CD14-positive monocyte (primary cell): ENCODE data around the gene SLC7A10. TPM values are rescaled to one million over a fixed set of nuclear protein-coding genes. Genes with fewer than 3 reads are reported as not detected.

Experiments
- DNase-seq, 3 donors: peaks; one replicate each; pipeline ENCODE4 v3.0.0-alpha.2; 2011 to 2022
- H2AFZ ChIP-seq: 2 replicates; pipeline ENCODE4 v1.6.0; 2012; ENCODE audit warnings: mild to moderate bottlenecking, low read depth, low read length, inconsistent platforms; ENCODE audit not compliant: insufficient read depth, poor library complexity, severe bottlenecking
- H3K27ac ChIP-seq, 2 donors: 1 replicate in 1 of 2; 2 replicates in 1 of 2; pipeline ENCODE4 v1.5.1; 2012 to 2013; ENCODE audit warnings: low read length in 2 of 2, control low read depth in 1 of 2, inconsistent platforms in 1 of 2, low read depth in 1 of 2, mild to moderate bottlenecking in 1 of 2
- H3K27me3 ChIP-seq, 2 donors: one replicate each; pipeline versions ENCODE4 v1.6.0 to v1.6.1; 2011 to 2013; ENCODE audit warnings: low read length in 2 of 2; ENCODE audit not compliant: control insufficient read depth in 2 of 2, insufficient read depth in 2 of 2
- H3K36me3 ChIP-seq, 2 donors: replicated peaks in 1 of 2; 1 replicate in 1 of 2; 2 replicates in 1 of 2; pipeline versions ENCODE4 v1.5.1 to v1.6.1; 2012 to 2013; ENCODE audit warnings: low read length in 2 of 2, control low read depth in 1 of 2, inconsistent platforms in 1 of 2, mild to moderate bottlenecking in 1 of 2; ENCODE audit not compliant: insufficient read depth in 2 of 2, control insufficient read depth in 1 of 2
- H3K4me1 ChIP-seq, 2 donors: 1 replicate in 1 of 2; 2 replicates in 1 of 2; pipeline versions ENCODE4 v1.5.1 to v1.6.1; 2012 to 2013; ENCODE audit warnings: low read length in 2 of 2, control low read depth in 1 of 2, inconsistent platforms in 1 of 2, mild to moderate bottlenecking in 1 of 2, moderate library complexity in 1 of 2; ENCODE audit not compliant: insufficient read depth in 2 of 2, control insufficient read depth in 1 of 2
- H3K4me2 ChIP-seq: replicated peaks from 2 replicates; pipeline ENCODE3; 2012; ENCODE audit warnings: low read length, moderate library complexity, mild to moderate bottlenecking; ENCODE audit not compliant: poor library complexity, severe bottlenecking; ENCODE audit errors: extremely low read depth
- H3K4me3 ChIP-seq, 3 experiments: fragments of 200-600 bp in 1 of 3; sonication (generic) in 1 of 3; replicated peaks in 1 of 3; 1 replicate in 2 of 3; 2 replicates in 1 of 3; pipeline ENCODE4 v1.5.1; 2011 to 2013; ENCODE audit warnings: low read length in 3 of 3, mild to moderate bottlenecking in 3 of 3, control low read depth in 2 of 3, low read depth in 2 of 3, inconsistent platforms in 1 of 3, moderate library complexity in 1 of 3
- H3K79me2 ChIP-seq: 2 replicates; pipeline ENCODE4 v1.6.0; 2012; ENCODE audit warnings: mild to moderate bottlenecking, control low read depth, inconsistent platforms, low read length, moderate library complexity; ENCODE audit not compliant: insufficient read depth
- H3K9ac ChIP-seq: 2 replicates; pipeline ENCODE4 v1.6.0; 2017; ENCODE audit warnings: low read length, mild to moderate bottlenecking; ENCODE audit not compliant: insufficient read depth, poor library complexity, severe bottlenecking
- H3K9me3 ChIP-seq, 2 donors: replicated peaks in 1 of 2; 1 replicate in 1 of 2; 2 replicates in 1 of 2; pipeline versions ENCODE4 v1.5.1 to v1.6.1; 2012 to 2013; ENCODE audit warnings: low read length in 2 of 2, control low read depth in 1 of 2; ENCODE audit not compliant: control insufficient read depth in 1 of 2, insufficient read depth in 1 of 2
- H4K20me1 ChIP-seq: 2 replicates; pipeline ENCODE4 v1.6.0; 2012; ENCODE audit warnings: mild to moderate bottlenecking, low read length, control low read depth, moderate library complexity; ENCODE audit not compliant: insufficient read depth
- H3K27ac Mint-ChIP-seq, 7 donors: one replicate each; pipeline ENCODE4 v1.8.0; 2020; ENCODE audit warnings: mild to moderate bottlenecking in 7 of 7, mixed read lengths in 7 of 7, moderate library complexity in 6 of 7, inconsistent platforms in 2 of 7
- H3K27me3 Mint-ChIP-seq, 3 donors: one replicate each; pipeline ENCODE4 v1.8.0; 2021 to 2022; ENCODE audit warnings: low read depth in 3 of 3, mild to moderate bottlenecking in 3 of 3, mixed read lengths in 3 of 3, moderate library complexity in 3 of 3, inconsistent platforms in 1 of 3
- H3K36me3 Mint-ChIP-seq, 2 donors: one replicate each; pipeline ENCODE4 v1.8.0; 2020; ENCODE audit warnings: mixed read lengths in 2 of 2, inconsistent platforms in 1 of 2, mild to moderate bottlenecking in 1 of 2
- H3K4me1 Mint-ChIP-seq: one replicate; pipeline ENCODE4 v1.8.0; 2020; ENCODE audit warnings: mild to moderate bottlenecking, mixed read lengths
- H3K4me3 Mint-ChIP-seq, 2 donors: one replicate each; pipeline ENCODE4 v1.8.0; 2020; ENCODE audit warnings: mild to moderate bottlenecking in 2 of 2, mixed read lengths in 2 of 2, moderate library complexity in 1 of 2
- H3K9me3 Mint-ChIP-seq, 7 donors: one replicate each; pipeline ENCODE4 v1.8.0; 2020 to 2022; ENCODE audit warnings: mixed read lengths in 7 of 7, mild to moderate bottlenecking in 6 of 7, moderate library complexity in 6 of 7, inconsistent platforms in 2 of 7
- WGBS: methylation state at CpG from one replicate; pipeline ENCODE4 v1.1.5; 2013; ENCODE audit warnings: missing lambda C conversion rate; ENCODE audit not compliant: insufficient coverage; 5-methylcytosine and 5-hydroxymethylcytosine counted together
- intact Hi-C, 2 donors: fragments of 100-400 bp; cut with micrococcal nuclease; formaldehyde crosslinking; loops; one replicate each; pipeline versions ENCODE4 v1.15.0 to v1.15.1; 2023
- polyA plus RNA-seq, 3 donors: library from polyadenylated mRNA; depleted of rRNA in 1 of 3; unstranded in 2 of 3; stranded (reverse) in 1 of 3; fragments of 300-500 nt in 2 of 3; fragments of >200 nt in 1 of 3; fragmentation: Illumina TruSeq in 2 of 3; gene quantifications; 1 replicate in 2 of 3; 2 replicates in 1 of 3; pipeline ENCODE4 v1.2.3, GENCODE V29; 2012 to 2021
- TF ChIP-seq, protein P1 (sequence below): fragments of 200-600 bp; IDR thresholded peaks from one replicate; pipeline ENCODE4 v1.8.0; 2022; ENCODE audit warnings: antibody characterized with exemption, mild to moderate bottlenecking

Gene SLC7A10
- polyA plus RNA-seq, 3 donors, result 0.52 TPM; not detected in 2

DNA sequence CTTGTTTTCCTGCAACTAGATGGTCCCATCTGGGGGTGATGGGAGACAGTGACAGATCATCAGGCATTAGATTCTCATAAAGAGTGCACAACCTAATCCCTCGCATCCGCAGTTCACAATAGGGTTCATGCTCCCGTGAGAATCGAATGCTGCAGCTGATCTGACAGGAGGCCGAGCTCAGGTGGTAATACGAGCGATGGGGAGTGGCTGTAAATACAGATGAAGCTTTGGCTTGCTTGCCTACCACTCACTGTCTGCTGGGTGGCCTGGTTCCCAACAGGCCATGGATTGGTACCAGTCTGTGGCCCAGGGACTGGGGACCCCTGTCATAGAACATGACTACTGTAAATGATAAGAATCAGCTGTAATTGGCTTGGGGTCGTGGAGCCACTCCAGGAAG, 65.8 kb downstream of the SLC7A10 start:
- peak overlapping the region; percentile 51 for H2AFZ ChIP-seq
- no peaks in the 10 kb centered on the region for H3K9me3 ChIP-seq
- no peak overlapping the region for H3K9ac ChIP-seq
- Mint-ChIP-seq H3K4me3 (no peak overlapping the region), H3K27me3 (peaks cover 0 to 2% (median 2%) of the 10 kb centered on the region in 3 donors), H3K4me1 (peaks cover 26% of the 10 kb centered on the region), H3K27ac (peak overlapping the region in 4 of 7 donors; percentile 41 to 90 (median 86)), H3K9me3 (no peaks in the 10 kb centered on the region), H3K36me3 (peaks cover 0 to 5% of the 10 kb centered on the region in 2 donors)
- intact Hi-C loops, result no loop called here
- no peaks in the 10 kb centered on the region for H3K36me3 ChIP-seq
- H3K4me2 ChIP-seq, result no peak overlapping the region
- no peaks in the 10 kb centered on the region for H3K27me3 ChIP-seq
- no peaks in the 10 kb centered on the region for H4K20me1 ChIP-seq
- no peaks in the 10 kb centered on the region for H3K79me2 ChIP-seq
- TF ChIP-seq, protein P1, sequence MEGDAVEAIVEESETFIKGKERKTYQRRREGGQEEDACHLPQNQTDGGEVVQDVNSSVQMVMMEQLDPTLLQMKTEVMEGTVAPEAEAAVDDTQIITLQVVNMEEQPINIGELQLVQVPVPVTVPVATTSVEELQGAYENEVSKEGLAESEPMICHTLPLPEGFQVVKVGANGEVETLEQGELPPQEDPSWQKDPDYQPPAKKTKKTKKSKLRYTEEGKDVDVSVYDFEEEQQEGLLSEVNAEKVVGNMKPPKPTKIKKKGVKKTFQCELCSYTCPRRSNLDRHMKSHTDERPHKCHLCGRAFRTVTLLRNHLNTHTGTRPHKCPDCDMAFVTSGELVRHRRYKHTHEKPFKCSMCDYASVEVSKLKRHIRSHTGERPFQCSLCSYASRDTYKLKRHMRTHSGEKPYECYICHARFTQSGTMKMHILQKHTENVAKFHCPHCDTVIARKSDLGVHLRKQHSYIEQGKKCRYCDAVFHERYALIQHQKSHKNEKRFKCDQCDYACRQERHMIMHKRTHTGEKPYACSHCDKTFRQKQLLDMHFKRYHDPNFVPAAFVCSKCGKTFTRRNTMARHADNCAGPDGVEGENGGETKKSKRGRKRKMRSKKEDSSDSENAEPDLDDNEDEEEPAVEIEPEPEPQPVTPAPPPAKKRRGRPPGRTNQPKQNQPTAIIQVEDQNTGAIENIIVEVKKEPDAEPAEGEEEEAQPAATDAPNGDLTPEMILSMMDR, result no peak
- peaks cover 12 to 50% of the 10 kb centered on the region in 2 donors for H3K4me1 ChIP-seq
- H3K27ac ChIP-seq, result peak overlapping the region in 1 of 2 donors; percentile 72
- DNase-seq, result no peak
- WGBS, result 86% methylated on average over 8 of the region's 8 CpGs
- H3K4me3 ChIP-seq, result no peak overlapping the region

DNA sequence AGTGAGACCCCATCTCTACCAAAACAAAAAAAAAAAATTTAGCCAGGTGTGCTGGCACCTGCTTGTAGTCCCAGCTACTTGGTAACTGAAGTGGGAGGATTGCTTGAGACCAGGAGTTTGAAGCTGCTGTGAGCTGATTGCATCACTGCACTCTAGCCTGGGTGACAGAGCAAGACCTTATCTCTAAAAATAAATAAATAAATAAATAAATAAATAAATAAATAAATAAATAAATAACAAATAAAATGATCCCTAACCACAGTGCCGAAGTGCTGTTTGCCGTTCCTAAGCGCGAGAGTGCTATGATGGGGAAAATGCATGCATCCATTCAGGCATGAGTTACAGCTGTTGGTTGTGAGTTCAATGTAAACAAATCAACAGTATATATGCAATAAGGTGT, 66.5 kb downstream of the SLC7A10 start:
- no peaks in the 10 kb centered on the region for H3K79me2 ChIP-seq
- Mint-ChIP-seq H3K4me3 (no peak overlapping the region), H3K27ac (no peak overlapping the region), H3K36me3 (peaks cover 0 to 3% of the 10 kb centered on the region in 2 donors), H3K9me3 (no peaks in the 10 kb centered on the region), H3K27me3 (peaks cover 0 to 2% (median 2%) of the 10 kb centered on the region in 3 donors), H3K4me1 (peaks cover 26% of the 10 kb centered on the region)
- intact Hi-C loops, result no loop called here
- peaks cover 12 to 50% of the 10 kb centered on the region in 2 donors for H3K4me1 ChIP-seq
- no peaks in the 10 kb centered on the region for H3K27me3 ChIP-seq
- H3K9ac ChIP-seq, result no peak overlapping the region
- H3K27ac ChIP-seq, result no peak overlapping the region
- no peak overlapping the region for H3K4me3 ChIP-seq
- no peaks in the 10 kb centered on the region for H4K20me1 ChIP-seq
- no peak overlapping the region for H3K4me2 ChIP-seq
- WGBS, result no CpG with 5 or more reads among the region's 4 CpGs
- no peaks in the 10 kb centered on the region for H3K36me3 ChIP-seq
- no peaks in the 10 kb centered on the region for H3K9me3 ChIP-seq
- TF ChIP-seq, protein P1, result no peak
- no peak for DNase-seq
- no peak overlapping the region for H2AFZ ChIP-seq

Other genes starting within 250 kb of the SLC7A10 start
- under 1 TPM; 0.16 to 0.93 (median 0.51) TPM for gene RHPN2, start 161.0 kb downstream of the SLC7A10 start, polyA plus RNA-seq
- gene GPATCH1, start 144.7 kb downstream of the SLC7A10 start, polyA plus RNA-seq, result 1 to 10 TPM; 1.4 to 6.8 (median 4.0) TPM
- not detected for gene WDR88, start 93.7 kb downstream of the SLC7A10 start, polyA plus RNA-seq
- gene LRP3, start 31.5 kb downstream of the SLC7A10 start, polyA plus RNA-seq, result 10 to 100 TPM in 1 of 3 donors, 1 to 10 TPM in 2; 1.4 to 11.9 (median 4.1) TPM
- 10 to 100 TPM; 17.9 to 76.3 (median 47.5) TPM for gene CEBPA, start 76.7 kb upstream of the SLC7A10 start, polyA plus RNA-seq
- gene CEBPG, start 147.9 kb upstream of the SLC7A10 start, polyA plus RNA-seq, result 10 to 100 TPM; 16.8 to 18.3 (median 17.8) TPM